Spleen (tissue), 11 donors: ENCODE results near the gene SLC6A7. TPM values are rescaled to one million over a fixed set of nuclear protein-coding genes. Genes with fewer than 3 reads are reported as not detected.

Source experiments
- DNase-seq: peaks from one replicate; pipeline ENCODE4 v3.0.0-alpha.2; 2020
- H3K27ac ChIP-seq, 8 donors: fragments of 200-600 bp; sonication (generic) in 7 of 8; 1 replicate in 4 of 8; 2 replicates in 4 of 8; pipeline versions ENCODE4 v1.5.0 to v1.8.0; 2016 to 2021; ENCODE audit warnings: inconsistent platforms in 4 of 8, mild to moderate bottlenecking in 4 of 8, moderate library complexity in 1 of 8
- H3K27me3 ChIP-seq, 7 donors: fragments of 200-600 bp; sonication (generic) in 6 of 7; replicated peaks in 1 of 7; 1 replicate in 4 of 7; 2 replicates in 3 of 7; pipeline versions ENCODE4 v1.5.0 to v1.8.0; 2016 to 2021; ENCODE audit warnings: inconsistent platforms in 3 of 7, mild to moderate bottlenecking in 1 of 7
- H3K36me3 ChIP-seq, 6 donors: fragments of 200-600 bp; sonication (generic) in 5 of 6; 1 replicate in 4 of 6; 2 replicates in 2 of 6; pipeline versions ENCODE4 v1.5.0 to v1.8.0; 2016 to 2021; ENCODE audit warnings: inconsistent platforms in 2 of 6
- H3K4me1 ChIP-seq, 6 donors: fragments of 200-600 bp; sonication (generic) in 5 of 6; 1 replicate in 3 of 6; 2 replicates in 3 of 6; pipeline versions ENCODE4 v1.5.0 to v1.8.0; 2016 to 2021; ENCODE audit warnings: inconsistent platforms in 3 of 6
- H3K4me3 ChIP-seq, 8 donors: fragments of 200-600 bp; sonication (generic) in 7 of 8; 1 replicate in 4 of 8; 2 replicates in 4 of 8; pipeline versions ENCODE4 v1.5.0 to v1.8.0; 2016 to 2021; ENCODE audit warnings: inconsistent platforms in 4 of 8, mild to moderate bottlenecking in 4 of 8, moderate library complexity in 2 of 8
- H3K9me3 ChIP-seq, 8 donors: fragments of 200-600 bp; sonication (generic) in 7 of 8; 1 replicate in 4 of 8; 2 replicates in 4 of 8; pipeline versions ENCODE4 v1.5.0 to v1.8.0; 2016 to 2021; ENCODE audit warnings: inconsistent platforms in 4 of 8
- CTCF ChIP-seq, 11 experiments: fragments of 200-600 bp in 7 of 11; fragments of 450-650 bp in 4 of 11; sonication (generic) in 4 of 11; IDR thresholded peaks in 8 of 11; conservative IDR thresholded peaks in 3 of 11; 1 replicate in 7 of 11; 2 replicates in 4 of 11; pipeline versions ENCODE4 v1.4.0 to v1.8.0; 2016 to 2021; ENCODE audit warnings: antibody characterized with exemption in 11 of 11, inconsistent platforms in 4 of 11, mild to moderate bottlenecking in 1 of 11
- POLR2A ChIP-seq, 3 donors: fragments of 450-650 bp; IDR thresholded peaks; one replicate each; pipeline ENCODE4 v1.5.1; 2017; ENCODE audit warnings: antibody characterized with exemption in 3 of 3, mild to moderate bottlenecking in 1 of 3
- POLR2AphosphoS5 ChIP-seq, 3 donors: sonication (generic); formaldehyde crosslinking; IDR thresholded peaks; one replicate each; pipeline ENCODE4 v1.5.1; 2017; ENCODE audit warnings: antibody characterized with exemption in 3 of 3
- WGBS, 5 donors: extraction: QIAGEN DNeasy Blood & Tissue Kit in 3 of 5; methylation state at CpG; one replicate each; pipeline versions ENCODE4 v1.1.5 to v1.1.7; 2013 to 2018; 5-methylcytosine and 5-hydroxymethylcytosine counted together
- intact Hi-C: fragments of 100-400 bp; cut with DNase I; formaldehyde crosslinking; loops from one replicate; pipeline ENCODE4 v1.15.0; 2023; ENCODE audit warnings: low total_unique reads
- polyA plus RNA-seq, 3 donors: library from polyadenylated mRNA; stranded (reverse); fragments of 200-250 nt; gene quantifications; one replicate each; pipeline ENCODE4 v1.2.1, GENCODE V29; 2013
- total RNA-seq, 7 donors: library from RNA; depleted of rRNA in 3 of 7; stranded (reverse); fragments of >200 nt in 3 of 7; fragmentation: NEBNext Ultra II Directional in 4 of 7; extraction: Animal tissue kit (Norgen Biotek cat#: 25700) in 4 of 7; gene quantifications; one replicate each; pipeline versions ENCODE4 v1.1.0 to v1.2.1, GENCODE V29; 2016 to 2021
- donor health status: healthy with polysubstance abuse.
- donor health status: DM: no; HTN: no; CAD: no; lungs with moderate emphysema.
- donor health status: DM: no; HTN: no; CAD: no.
- donor health status: Bipolar disorder and iron deficiency.
- donor health status: healthy.
- donor health status: DM: no; HTN: no; CAD: no.
- donor health status: DM: yes; HTN: yes; CAD: no.

The SLC6A7 gene
- total and polyA plus RNA-seq, 10 donors: 0.03 to 0.10 TPM; not detected in 8

- H3K9me3 ChIP-seq: no peaks in the 10 kb centered on the region
- intact Hi-C loops: no loop called here
- TF ChIP-seq CTCF (IDR thresholded peaks at IDR 0.05 in 8 of 11, conservative IDR thresholded peaks at IDR 0.05 in 3 of 11): no peak
- no peak for TF ChIP-seq POLR2AphosphoS5 (IDR thresholded peaks at IDR 0.05)
- TF ChIP-seq POLR2A (IDR thresholded peaks at IDR 0.05): no peak
- no peaks in the 10 kb centered on the region for H3K36me3 ChIP-seq
- no peaks in the 10 kb centered on the region for H3K27me3 ChIP-seq
- no peak for DNase-seq
- H3K4me3 ChIP-seq: no peak overlapping the region
- no peak overlapping the region for H3K27ac ChIP-seq
- no peaks in the 10 kb centered on the region for H3K4me1 ChIP-seq
- 73 to 80% (median 79%) methylated on average over 10 of the region's 10 CpGs for WGBS, 5 donors
Measured at GRCh38 chr5:150253416-150254208, 63.8 kb downstream of the SLC6A7 start.

- no peak overlapping the region for H3K27ac ChIP-seq
- TF ChIP-seq POLR2AphosphoS5 (IDR thresholded peaks at IDR 0.05): no peak
- H3K9me3 ChIP-seq: no peaks in the 10 kb centered on the region
- H3K4me1 ChIP-seq: no peaks in the 10 kb centered on the region
- no peak overlapping the region for H3K4me3 ChIP-seq
- intact Hi-C loops: no loop called here
- WGBS, 5 donors: 76 to 84% (median 80%) methylated on average over 7 of the region's 7 CpGs
- no peaks in the 10 kb centered on the region for H3K27me3 ChIP-seq
- no peaks in the 10 kb centered on the region for H3K36me3 ChIP-seq
- DNase-seq: no peak
Measured at GRCh38 chr5:150254363-150254762, 64.5 kb downstream of the SLC6A7 start.

GRCh38 chr5:150254774-150255173 is 64.9 kb downstream of the SLC6A7 start:
- H3K27ac ChIP-seq: no peak overlapping the region
- no peak for DNase-seq
- no peaks in the 10 kb centered on the region for H3K27me3 ChIP-seq
- no peak overlapping the region for H3K4me3 ChIP-seq
- no peaks in the 10 kb centered on the region for H3K9me3 ChIP-seq
- intact Hi-C loops: no loop called here
- 88 to 97% (median 92%) methylated on average over 4 of the region's 4 CpGs for WGBS, 5 donors
- no peaks in the 10 kb centered on the region for H3K36me3 ChIP-seq
- TF ChIP-seq POLR2A (IDR thresholded peaks at IDR 0.05): no peak
- no peak for TF ChIP-seq CTCF (IDR thresholded peaks at IDR 0.05 in 8 of 11, conservative IDR thresholded peaks at IDR 0.05 in 3 of 11)
- TF ChIP-seq POLR2AphosphoS5 (IDR thresholded peaks at IDR 0.05): no peak
- no peaks in the 10 kb centered on the region for H3K4me1 ChIP-seq

- Histone ChIP-seq H3K4me1 (no peaks in the 10 kb centered on the region), H3K36me3 (no peaks in the 10 kb centered on the region), H3K27ac (no peak overlapping the region), H3K27me3 (no peaks in the 10 kb centered on the region), H3K9me3 (no peaks in the 10 kb centered on the region), H3K4me3 (no peak overlapping the region)
- WGBS, 5 donors: 67 to 78% (median 72%) methylated on average over 6 of the region's 6 CpGs
- no peak for TF ChIP-seq POLR2AphosphoS5 (IDR thresholded peaks at IDR 0.05)
- no peak for TF ChIP-seq CTCF (IDR thresholded peaks at IDR 0.05 in 8 of 11, conservative IDR thresholded peaks at IDR 0.05 in 3 of 11)
- no peak for TF ChIP-seq POLR2A (IDR thresholded peaks at IDR 0.05)
- DNase-seq: no peak
- intact Hi-C loops: no loop called here
Measured at GRCh38 chr5:150255659-150256409, 66.0 kb downstream of the SLC6A7 start.
